PC-9 (cell line): Measurements from ENCODE around the gene BTLA.

Source experiments
- CTCF ChIP-seq: fragments of 200-600 bp; sonication (generic); conservative IDR thresholded peaks from 2 replicates; pipeline ENCODE4 v1.6.1; 2017; ENCODE audit warnings: mixed run types, antibody characterized with exemption, mild to moderate bottlenecking, moderate library complexity
- EZH2 ChIP-seq: fragments of 200-600 bp; sonication (generic); IDR thresholded peaks from 2 replicates; pipeline ENCODE4 v1.8.0; 2017; ENCODE audit warnings: antibody characterized with exemption, low read depth

GRCh38 chr3:112489674-112490479 lies 9.4 kb downstream of the BTLA start:
- no peak for TF ChIP-seq CTCF
- TF ChIP-seq EZH2, result no peak
